GM19397 (cell line): ENCODE results near the gene RASGRF2.

Source experiments
- ATAC-seq: cut with Tn5 transposase; IDR thresholded peaks from one replicate; pipeline ENCODE4 v1.9.1; 2021; ENCODE audit warnings: mild to moderate bottlenecking, moderate library complexity; ENCODE audit not compliant: unreplicated experiment

Gene RASGRF2

GRCh38 chr5:81128416-81128815, 168.3 kb downstream of the RASGRF2 start:
- no peak for ATAC-seq

GRCh38 chr5:81132381-81132780, 172.2 kb downstream of the RASGRF2 start:
- ATAC-seq, result no peak

- no peak for ATAC-seq
These were observed 173.9 kb downstream of the RASGRF2 start for GRCh38 chr5:81134066-81134465.

GRCh38 chr5:81134566-81134965, 174.4 kb downstream of the RASGRF2 start:
- no peak for ATAC-seq

- ATAC-seq, result no peak
These were observed 176.4 kb downstream of the RASGRF2 start for GRCh38 chr5:81136557-81136956.

- no peak for ATAC-seq
These were observed 177.7 kb downstream of the RASGRF2 start for GRCh38 chr5:81137833-81138232.

GRCh38 chr5:81140441-81140840, 180.3 kb downstream of the RASGRF2 start:
- no peak for ATAC-seq

GRCh38 chr5:81140943-81141342, 180.8 kb downstream of the RASGRF2 start:
- ATAC-seq, result no peak

GRCh38 chr5:81142108-81142507, 181.9 kb downstream of the RASGRF2 start:
- no peak for ATAC-seq

- no peak for ATAC-seq
These were observed 185.3 kb downstream of the RASGRF2 start for GRCh38 chr5:81145329-81145935.

- no peak for ATAC-seq
These were observed 185.9 kb downstream of the RASGRF2 start for GRCh38 chr5:81146031-81146430.

GRCh38 chr5:81147011-81147885, 187.1 kb downstream of the RASGRF2 start:
- ATAC-seq, result no peak

GRCh38 chr5:81147886-81148571, 187.9 kb downstream of the RASGRF2 start:
- no peak for ATAC-seq

- no peak for ATAC-seq
These were observed 191.4 kb downstream of the RASGRF2 start for GRCh38 chr5:81151546-81151945.

- ATAC-seq, result no peak
These were observed 194.6 kb downstream of the RASGRF2 start for GRCh38 chr5:81154725-81155124.

- no peak for ATAC-seq
These were observed 196.6 kb downstream of the RASGRF2 start for GRCh38 chr5:81156732-81157131.

GRCh38 chr5:81161012-81161601, 200.9 kb downstream of the RASGRF2 start:
- peak; percentile 69 for ATAC-seq

GRCh38 chr5:81162501-81162900, 202.3 kb downstream of the RASGRF2 start:
- no peak for ATAC-seq

- ATAC-seq, result no peak
These were observed 203.5 kb downstream of the RASGRF2 start for GRCh38 chr5:81163651-81164050.

GRCh38 chr5:81164476-81164875, 204.3 kb downstream of the RASGRF2 start:
- ATAC-seq, result no peak

- no peak for ATAC-seq
These were observed 204.8 kb downstream of the RASGRF2 start for GRCh38 chr5:81164936-81165335.
